Neural crest cell (in vitro differentiated cells): ENCODE results near the gene GCDH. TPM values are rescaled to one million over a fixed set of nuclear protein-coding genes. Genes with fewer than 3 reads are reported as not detected.
"Not testable (repeated sequence)": the region's sequence is repeated elsewhere in the genome, so short reads cannot be mapped to it uniquely, and the experiment has no call there.

ENCODE experiments used
- DNase-seq: peaks from one replicate; pipeline ENCODE4 v3.0.0; 2021; ENCODE audit warnings: low read depth, mixed read lengths, low spot score
- H3K27ac Mint-ChIP-seq: one replicate; pipeline ENCODE4 v1.8.0; 2021; ENCODE audit warnings: mild to moderate bottlenecking, mixed read lengths; ENCODE audit not compliant: unreplicated experiment
- H3K27me3 Mint-ChIP-seq: 2 replicates; pipeline ENCODE4 v1.8.0; 2021; ENCODE audit warnings: low read depth, mild to moderate bottlenecking, mixed read lengths
- H3K36me3 Mint-ChIP-seq: 2 replicates; pipeline ENCODE4 v1.8.0; 2021; ENCODE audit warnings: low read depth, mild to moderate bottlenecking, mixed read lengths
- H3K4me1 Mint-ChIP-seq: 2 replicates; pipeline ENCODE4 v1.8.0; 2021; ENCODE audit warnings: mixed read lengths
- H3K4me3 Mint-ChIP-seq: one replicate; pipeline ENCODE4 v1.8.0; 2021; ENCODE audit warnings: mild to moderate bottlenecking, mixed read lengths
- H3K9me3 Mint-ChIP-seq: 2 replicates; pipeline ENCODE4 v1.8.0; 2021; ENCODE audit warnings: mixed read lengths
- CTCF ChIP-seq: fragments of 200-600 bp; sonication (generic); conservative IDR thresholded peaks from 2 replicates; pipeline ENCODE4 v1.5.0; 2021; ENCODE audit warnings: antibody characterized with exemption, mild to moderate bottlenecking
- long read RNA-seq: library from polyadenylated mRNA; unstranded; transcript quantifications from one replicate; pipeline ENCODE4 v2.0.0, GENCODE V29; 2020
- total RNA-seq: library from RNA; stranded (reverse); gene quantifications from 2 replicates; pipeline ENCODE4 v1.2.1, GENCODE V29; 2021

The GCDH gene
- total RNA-seq: 46.7 and 48.3 TPM in 2 replicates
- long read RNA-seq, transcript GCDH-201 (12 exons, 1,956 nt): major isoform, 75 of 100 reads
- long read RNA-seq, partial matches to known transcripts: 5 of 100 reads
- long read RNA-seq, other reads (novel, unspliced or antisense): 14 of 100 reads

GRCh38 chr19:12890787-12891552 is at the start of gene GCDH:
GCDH (plus strand) TSS chr19:12891160; CDS start chr19:12891305, 145 bp downstream.
- Mint-ChIP-seq H3K4me3 (peak within 1 kb of the TSS; percentile 96), H3K36me3 (no peaks in the 10 kb centered on the region), H3K9me3 (no peaks in the 10 kb centered on the region), H3K4me1 (peaks cover 25% of the 10 kb centered on the region), H3K27me3 (peaks cover 34% of the 10 kb centered on the region), H3K27ac (peak within 1 kb of the TSS; percentile 100)
- DNase-seq: peak; percentile 87
- TF ChIP-seq CTCF: no peak

- no peaks in the 10 kb centered on the region for H3K9me3 Mint-ChIP-seq
- no peaks in the 10 kb centered on the region for H3K36me3 Mint-ChIP-seq
- peaks cover 54% of the 10 kb centered on the region for H3K27me3 Mint-ChIP-seq
- TF ChIP-seq CTCF: no peak
- DNase-seq: no peak
- H3K27ac Mint-ChIP-seq: no peak overlapping the region
- H3K4me3 Mint-ChIP-seq: no peak overlapping the region
- peaks cover 31% of the 10 kb centered on the region for H3K4me1 Mint-ChIP-seq
Measured at GRCh38 chr19:12842511-12842910, 48.4 kb upstream of the GCDH start.

GRCh38 chr19:12843328-12843727 is 47.6 kb upstream of the GCDH start:
- Mint-ChIP-seq H3K27ac (no peak overlapping the region), H3K9me3 (no peaks in the 10 kb centered on the region), H3K27me3 (peaks cover 48% of the 10 kb centered on the region), H3K4me1 (peaks cover 36% of the 10 kb centered on the region), H3K4me3 (no peak overlapping the region), H3K36me3 (no peaks in the 10 kb centered on the region)
- no peak for TF ChIP-seq CTCF
- no peak for DNase-seq

GRCh38 chr19:12843999-12844732 is 46.8 kb upstream of the GCDH start:
- Mint-ChIP-seq H3K9me3 (no peaks in the 10 kb centered on the region), H3K4me3 (no peak overlapping the region), H3K27ac (no peak overlapping the region), H3K36me3 (no peaks in the 10 kb centered on the region), H3K4me1 (peaks cover 33% of the 10 kb centered on the region), H3K27me3 (peaks cover 42% of the 10 kb centered on the region)
- no peak for DNase-seq
- no peak for TF ChIP-seq CTCF

- Mint-ChIP-seq H3K4me1 (peaks cover 11% of the 10 kb centered on the region), H3K27me3 (peaks cover 17% of the 10 kb centered on the region)
- DNase-seq, H3K9me3 Mint-ChIP-seq, H3K36me3 Mint-ChIP-seq, H3K4me3 Mint-ChIP-seq, H3K27ac Mint-ChIP-seq: not testable (repeated sequence)
Measured at GRCh38 chr19:12846613-12847012, 44.3 kb upstream of the GCDH start.
